Endothelial cell of umbilical vein (primary cell): Measurements from ENCODE around the gene SCN4A. TPM values are rescaled to one million over a fixed set of nuclear protein-coding genes. Genes with fewer than 3 reads are reported as not detected.

Experiments
- BruUV-seq: library from RNA; stranded (reverse); fragments of 400-500 nt; replicated peaks from 2 replicates; lab custom pipeline; 2021; lab: Mats Ljungman, UMichigan
- CTCF ChIA-PET: fragments of 300-600, 350-600 bp; sonication (Branson Sonifier 250); formaldehyde crosslinking; loops from one replicate; lab custom pipeline; 2021; ENCODE audit warnings: antibody characterized with exemption, inconsistent platforms; lab: Charles Lee
- POLR2A ChIA-PET: fragments of 300-600, 350-600 bp; sonication (Branson Sonifier 250); formaldehyde crosslinking; loops from one replicate; lab custom pipeline; 2021; ENCODE audit warnings: antibody characterized with exemption, inconsistent platforms; lab: Charles Lee
- DNase-seq: peaks from one replicate; pipeline ENCODE4 v3.0.0-alpha.2; 2011; ENCODE audit warnings: low read depth, low spot score
- FAIRE-seq: peaks from 2 replicates; lab custom pipeline; 2011; peaks lifted over from hg19 to GRCh38; lab: Jason Lieb, UNC
- H2AFZ ChIP-seq: 2 replicates; pipeline ENCODE4 v1.6.0; 2012; ENCODE audit warnings: low read depth, low read length, control low read depth, inconsistent platforms
- H3K27ac ChIP-seq: 2 replicates; pipeline ENCODE4 v1.5.1; 2011; ENCODE audit warnings: low read depth, mild to moderate bottlenecking, control low read depth, low read length, moderate library complexity; ENCODE audit not compliant: insufficient read depth
- H3K27me3 ChIP-seq, 2 experiments: 2 replicates each; pipeline versions ENCODE4 v1.6.0 to v1.6.1; 2011; ENCODE audit warnings: low read length in 2 of 2, mixed read lengths in 1 of 2; ENCODE audit not compliant: control insufficient read depth in 2 of 2, insufficient read depth in 2 of 2
- H3K36me3 ChIP-seq, 2 experiments: 2 replicates in 1 of 2; 3 replicates in 1 of 2; pipeline ENCODE4 v1.5.1; 2011; ENCODE audit warnings: low read length in 2 of 2, mild to moderate bottlenecking in 1 of 2, moderate library complexity in 1 of 2; ENCODE audit not compliant: control insufficient read depth in 2 of 2, insufficient read depth in 2 of 2; ENCODE audit errors: extremely low read depth in 1 of 2
- H3K4me1 ChIP-seq: 3 replicates; pipeline ENCODE4 v1.5.1; 2011; ENCODE audit warnings: mild to moderate bottlenecking, low read length; ENCODE audit not compliant: control insufficient read depth, insufficient read depth; ENCODE audit errors: extremely low read depth
- H3K4me2 ChIP-seq: 2 replicates; pipeline ENCODE4 v1.6.1; 2011; ENCODE audit warnings: low read length, control low read depth, mixed read lengths; ENCODE audit not compliant: insufficient read depth
- H3K4me3 ChIP-seq, 3 experiments: fragments of 200-600 bp in 1 of 3; sonication (generic), shearing (Covaris generic) in 1 of 3; replicated peaks in 1 of 3; 2 replicates each; pipeline ENCODE4 v1.5.1; 2011 to 2016; ENCODE audit warnings: control low read depth in 3 of 3, low read length in 3 of 3, mild to moderate bottlenecking in 2 of 3, inconsistent platforms in 1 of 3, low read depth in 1 of 3, moderate library complexity in 1 of 3; ENCODE audit not compliant: insufficient read depth in 1 of 3
- H3K79me2 ChIP-seq: 2 replicates; pipeline ENCODE4 v1.6.0; 2012; ENCODE audit warnings: low read length, inconsistent platforms; ENCODE audit not compliant: control insufficient read depth, insufficient read depth
- H3K9ac ChIP-seq: replicated peaks from 2 replicates; pipeline ENCODE3; 2011; ENCODE audit warnings: low read length, control low read depth; ENCODE audit not compliant: insufficient read depth; ENCODE audit errors: extremely low read depth
- H3K9me1 ChIP-seq: replicated peaks from 3 replicates; pipeline ENCODE4 v1.6.0; 2011; ENCODE audit warnings: mild to moderate bottlenecking, low read length; ENCODE audit not compliant: control insufficient read depth, insufficient read depth; ENCODE audit errors: extremely low read depth
- H3K9me3 ChIP-seq: replicated peaks from 2 replicates; pipeline ENCODE4 v1.5.1; 2012; ENCODE audit warnings: low read length, inconsistent platforms; ENCODE audit not compliant: control insufficient read depth, insufficient read depth
- H4K20me1 ChIP-seq: replicated peaks from 2 replicates; pipeline ENCODE3; 2011; ENCODE audit warnings: mild to moderate bottlenecking, low read length; ENCODE audit not compliant: control insufficient read depth, insufficient read depth; ENCODE audit errors: extremely low read depth
- EZH2 ChIP-seq: IDR thresholded peaks from 2 replicates; pipeline ENCODE4 v1.6.1; 2012; ENCODE audit warnings: borderline replicate concordance, low read depth, mild to moderate bottlenecking, moderate library complexity, low read length, inconsistent platforms; ENCODE audit not compliant: severe bottlenecking
- FOS ChIP-seq: IDR thresholded peaks from 2 replicates; pipeline ENCODE4 v1.6.1; 2011; ENCODE audit warnings: mild to moderate bottlenecking, low read length, moderate library complexity, borderline replicate concordance; ENCODE audit not compliant: insufficient read depth
- GATA2 ChIP-seq: IDR thresholded peaks from 2 replicates; pipeline ENCODE4 v1.7.0; 2011; ENCODE audit warnings: low read depth, mild to moderate bottlenecking, moderate library complexity, mixed read lengths, low read length; ENCODE audit not compliant: insufficient read length, insufficient read depth
- JUN ChIP-seq: IDR thresholded peaks from 2 replicates; pipeline ENCODE4 v1.6.1; 2011; ENCODE audit warnings: borderline replicate concordance, low read depth; ENCODE audit not compliant: insufficient read length, insufficient read depth
- MYC ChIP-seq: IDR thresholded peaks from one replicate; pipeline ENCODE4 v1.6.1; 2011; ENCODE audit warnings: mild to moderate bottlenecking, low read depth, low read length
- POLR2A ChIP-seq: IDR thresholded peaks from 2 replicates; pipeline ENCODE4 v1.6.1; 2012; ENCODE audit warnings: low read depth, mild to moderate bottlenecking, control low read depth, low read length
- POLR2AphosphoS5 ChIP-seq: IDR thresholded peaks from 2 replicates; pipeline ENCODE4 v1.6.1; 2012; ENCODE audit warnings: low read depth, mild to moderate bottlenecking, control low read depth, low read length, moderate library complexity; ENCODE audit not compliant: insufficient read depth
- dilution Hi-C: fragments of 300-500 bp; cut with MboI; formaldehyde crosslinking; loops from one replicate; pipeline ENCODE4 v1.15.0; 2019; ENCODE audit warnings: low sequenced_read_pairs; ENCODE audit not compliant: extremely low pct_ligation_motif_present
- intact Hi-C: fragments of 100-400 bp; cut with micrococcal nuclease; formaldehyde crosslinking; loops from one replicate; pipeline ENCODE4 v1.10.0; 2022
- polyA plus RNA-seq, 4 experiments: library from polyadenylated mRNA; depleted of rRNA in 3 of 4; stranded (reverse) in 3 of 4; unstranded in 1 of 4; fragments of >200 nt; gene quantifications; 2 replicates each; pipeline versions ENCODE4 v1.2.1 to v1.2.3, GENCODE V29; 2011 to 2012; ENCODE audit warnings: missing spikeins in 1 of 4
- total RNA-seq: library from RNA; stranded (reverse); gene quantifications from 2 replicates; pipeline ENCODE4 v1.2.3, GENCODE V29; 2021
- TF ChIP-seq, protein P1 (sequence below): IDR thresholded peaks from 2 replicates; pipeline ENCODE4 v1.6.1; 2011; ENCODE audit not compliant: insufficient read depth, insufficient read length
- TF ChIP-seq, protein P2 (sequence below), 2 donors: IDR thresholded peaks; 1 replicate in 1 of 2; 2 replicates in 1 of 2; pipeline ENCODE4 v1.5.1; 2011; ENCODE audit warnings: low read length in 2 of 2, mild to moderate bottlenecking in 2 of 2, moderate library complexity in 2 of 2, control low read depth in 1 of 2, inconsistent platforms in 1 of 2, low read depth in 1 of 2; ENCODE audit not compliant: insufficient read depth in 1 of 2; ENCODE audit errors: extremely low read depth in 1 of 2

Gene SCN4A
- total and polyA plus RNA-seq, 2 donors (not counting 3 experiments of a cell fraction or from before 2014, with no cell fraction given): 0.01 to 0.40 TPM

GRCh38 chr17:63932721-63933120 lies 40.0 kb downstream of the SCN4A start:
- no peak for FAIRE-seq
- ChIA-PET POLR2A (no interaction called here), CTCF (interaction anchor here (1.0 to 3.4 kb wide), 3 partner anchors 13 to 58 kb away, joined by 4 to 22 read pairs (median 5); no protein-coding TSS in a partner anchor)
- Histone ChIP-seq H3K36me3 (no peaks in the 10 kb centered on the region), H3K9me3 (no peaks in the 10 kb centered on the region), H3K27ac (no peak overlapping the region), H3K79me2 (no peaks in the 10 kb centered on the region), H3K4me3 (no peak overlapping the region), H3K4me1 (peaks cover 4% of the 10 kb centered on the region), H3K9me1 (no peaks in the 10 kb centered on the region), H3K27me3 (no peaks in the 10 kb centered on the region), H3K9ac (no peak overlapping the region), H3K4me2 (no peak overlapping the region), H4K20me1 (no peaks in the 10 kb centered on the region), H2AFZ (no peak overlapping the region)
- dilution Hi-C loops (no loop called here), intact Hi-C loops (no loop called here)
- no peak for DNase-seq
- no peak for TF ChIP-seq POLR2A
- no peak for TF ChIP-seq FOS
- TF ChIP-seq MYC: no peak
- no peak for TF ChIP-seq EZH2
- no peak for TF ChIP-seq POLR2AphosphoS5
- no peak for TF ChIP-seq JUN
- TF ChIP-seq, protein P1, sequence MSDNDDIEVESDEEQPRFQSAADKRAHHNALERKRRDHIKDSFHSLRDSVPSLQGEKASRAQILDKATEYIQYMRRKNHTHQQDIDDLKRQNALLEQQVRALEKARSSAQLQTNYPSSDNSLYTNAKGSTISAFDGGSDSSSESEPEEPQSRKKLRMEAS: no peak
- no peak for TF ChIP-seq GATA2
- TF ChIP-seq, protein P2, sequence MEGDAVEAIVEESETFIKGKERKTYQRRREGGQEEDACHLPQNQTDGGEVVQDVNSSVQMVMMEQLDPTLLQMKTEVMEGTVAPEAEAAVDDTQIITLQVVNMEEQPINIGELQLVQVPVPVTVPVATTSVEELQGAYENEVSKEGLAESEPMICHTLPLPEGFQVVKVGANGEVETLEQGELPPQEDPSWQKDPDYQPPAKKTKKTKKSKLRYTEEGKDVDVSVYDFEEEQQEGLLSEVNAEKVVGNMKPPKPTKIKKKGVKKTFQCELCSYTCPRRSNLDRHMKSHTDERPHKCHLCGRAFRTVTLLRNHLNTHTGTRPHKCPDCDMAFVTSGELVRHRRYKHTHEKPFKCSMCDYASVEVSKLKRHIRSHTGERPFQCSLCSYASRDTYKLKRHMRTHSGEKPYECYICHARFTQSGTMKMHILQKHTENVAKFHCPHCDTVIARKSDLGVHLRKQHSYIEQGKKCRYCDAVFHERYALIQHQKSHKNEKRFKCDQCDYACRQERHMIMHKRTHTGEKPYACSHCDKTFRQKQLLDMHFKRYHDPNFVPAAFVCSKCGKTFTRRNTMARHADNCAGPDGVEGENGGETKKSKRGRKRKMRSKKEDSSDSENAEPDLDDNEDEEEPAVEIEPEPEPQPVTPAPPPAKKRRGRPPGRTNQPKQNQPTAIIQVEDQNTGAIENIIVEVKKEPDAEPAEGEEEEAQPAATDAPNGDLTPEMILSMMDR (IDR thresholded peaks at IDR 0.05; ENCODE audit: extremely low read depth in 1 of 2, insufficient read depth in 1 of 2, low read depth in 1 of 2, low read length in 2 of 2): no peak
- no TSS peak for BruUV-seq
